HG02970 (cell line): Measurements from ENCODE around the gene SLC25A3.
A peak's percentile ranks its signal among the peaks of the same experiment; 100 is the strongest.
"Not testable (repeated sequence)": the region's sequence is repeated elsewhere in the genome, so short reads cannot be mapped to it uniquely, and the experiment has no call there.

ENCODE experiments used
- ATAC-seq: cut with Tn5 transposase; IDR thresholded peaks from one replicate; pipeline ENCODE4 v1.9.1; 2021; ENCODE audit warnings: mild to moderate bottlenecking, moderate library complexity, moderate number of reproducible peaks; ENCODE audit not compliant: unreplicated experiment, low FRiP score

SLC25A3 gene

DNA sequence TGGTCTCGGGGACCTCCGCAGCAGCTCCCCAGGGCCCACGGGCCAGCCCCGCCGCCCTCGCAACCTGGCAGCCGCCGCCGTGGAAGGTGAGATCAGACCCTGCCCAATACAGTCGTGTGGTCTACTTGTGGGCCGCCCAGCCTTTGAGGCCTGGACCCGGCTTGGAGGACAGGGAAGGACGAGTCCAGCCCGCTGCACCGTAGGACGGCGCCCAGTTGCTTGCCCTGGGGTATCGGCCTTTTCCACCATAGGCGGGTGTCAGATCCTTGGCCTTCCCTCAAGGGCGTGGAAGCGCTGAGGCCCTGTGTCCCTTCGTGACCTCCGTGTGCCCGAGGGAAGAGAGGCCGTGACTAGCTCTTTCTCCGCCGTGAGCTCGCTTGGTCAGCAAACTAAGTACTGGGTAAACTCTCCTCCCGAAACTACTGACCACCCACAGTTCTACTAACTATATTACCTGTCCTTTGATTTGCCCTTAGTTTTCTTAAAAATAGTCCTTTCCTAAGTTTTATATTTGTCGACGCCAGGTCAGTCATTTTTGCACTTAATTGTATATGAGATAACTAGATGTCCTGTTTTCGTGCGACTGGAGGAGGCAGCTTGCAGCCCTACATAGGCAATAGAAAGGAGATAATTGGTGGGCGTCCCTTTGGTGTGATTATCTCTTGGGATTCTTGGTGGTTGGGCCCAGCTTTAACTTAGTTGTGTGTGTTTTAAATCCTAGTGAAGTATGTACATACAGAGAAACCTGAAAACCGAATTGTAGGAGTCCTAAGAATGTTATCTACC is 757 bp downstream of the SLC25A3 start:
- no peak for ATAC-seq

DNA sequence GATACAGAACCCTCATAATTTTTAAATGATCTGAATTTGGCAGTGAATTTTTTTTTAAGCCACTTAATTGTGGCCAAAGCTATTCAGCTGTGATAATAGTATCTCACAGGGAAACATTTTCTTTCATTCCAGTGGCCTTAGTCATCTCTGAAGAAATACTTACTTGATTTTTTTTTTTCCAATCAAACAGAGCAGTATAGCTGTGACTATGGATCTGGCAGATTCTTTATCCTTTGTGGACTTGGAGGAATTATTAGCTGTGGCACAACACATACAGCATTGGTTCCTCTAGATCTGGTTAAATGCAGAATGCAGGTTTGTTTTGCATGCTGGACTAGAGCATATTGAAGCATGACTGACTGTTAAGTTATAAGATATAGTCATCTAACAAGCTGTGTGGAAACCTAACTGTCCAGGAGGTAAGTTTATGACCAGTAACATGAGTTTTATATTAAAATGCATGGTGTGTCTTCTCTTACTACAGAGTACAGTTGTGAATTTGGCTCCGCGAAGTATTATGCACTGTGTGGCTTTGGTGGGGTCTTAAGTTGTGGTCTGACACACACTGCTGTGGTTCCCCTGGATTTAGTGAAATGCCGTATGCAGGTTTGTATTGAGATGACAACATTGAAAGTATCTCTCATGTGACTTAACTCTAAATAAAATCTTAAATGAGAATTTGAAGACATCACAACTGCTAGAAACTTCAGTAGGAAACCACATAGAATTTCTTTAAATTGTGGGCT is 1.9 kb downstream of the SLC25A3 start:
- no peak for ATAC-seq

DNA sequence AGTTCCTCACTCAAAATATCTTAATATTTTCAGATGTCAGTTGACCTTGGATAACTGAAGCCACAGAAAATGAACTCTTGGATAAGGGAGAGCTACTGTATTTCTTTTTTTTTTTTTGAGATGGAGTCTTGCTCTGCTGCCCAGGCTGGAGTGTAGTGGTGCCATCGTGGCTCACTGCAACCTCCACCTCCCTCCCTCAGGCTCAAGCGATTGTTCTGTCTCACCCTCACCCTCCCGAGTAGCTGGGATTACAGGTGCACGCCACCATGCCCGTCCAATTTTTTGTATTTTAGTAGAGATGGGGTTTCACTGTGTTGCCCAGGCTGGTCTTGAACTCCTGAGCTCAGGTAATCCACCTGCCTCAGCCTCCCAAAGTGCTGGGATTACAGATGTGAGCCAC is 3.8 kb downstream of the SLC25A3 start:
- not testable (repeated sequence) for ATAC-seq

- no peak for ATAC-seq
These were observed 8.4 kb downstream of the SLC25A3 start for GRCh38 chr12:98601924-98602323.

- no peak for ATAC-seq
These were observed 13.0 kb downstream of the SLC25A3 start for GRCh38 chr12:98606359-98606988.

- ATAC-seq: no peak
These were observed 17.1 kb downstream of the SLC25A3 start for GRCh38 chr12:98610596-98610995.

DNA sequence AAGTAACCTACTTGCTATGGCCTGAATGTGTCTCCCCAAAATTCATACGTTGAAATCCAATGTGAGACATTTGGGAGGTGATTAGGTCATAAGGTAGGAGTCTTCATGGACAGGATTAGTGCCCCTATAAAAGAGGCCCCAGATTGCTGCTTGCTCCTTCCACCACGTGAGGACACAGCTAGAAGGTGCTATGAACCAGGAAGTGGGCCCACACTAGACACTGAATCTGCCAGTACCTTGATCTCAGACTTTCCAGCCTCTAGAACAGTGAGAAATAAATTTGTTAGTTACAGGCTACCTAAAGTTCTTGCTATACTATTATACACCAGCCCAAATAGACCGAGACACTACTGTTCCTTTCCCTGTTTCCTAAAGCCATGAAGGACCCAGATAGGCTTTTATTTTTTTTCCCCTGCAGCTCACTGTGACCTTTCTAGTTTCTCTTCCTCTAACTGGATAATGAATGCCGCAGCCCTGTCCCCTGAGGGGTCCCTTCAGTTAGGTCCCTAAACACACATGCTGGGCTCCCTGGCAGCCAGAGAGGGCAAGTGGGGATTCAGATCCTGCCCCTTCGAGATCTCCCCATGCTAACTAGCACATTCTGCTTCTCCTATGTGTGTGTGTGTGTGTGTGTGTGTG is 19.3 kb downstream of the SLC25A3 start:
- ATAC-seq: peak; percentile 57

DNA sequence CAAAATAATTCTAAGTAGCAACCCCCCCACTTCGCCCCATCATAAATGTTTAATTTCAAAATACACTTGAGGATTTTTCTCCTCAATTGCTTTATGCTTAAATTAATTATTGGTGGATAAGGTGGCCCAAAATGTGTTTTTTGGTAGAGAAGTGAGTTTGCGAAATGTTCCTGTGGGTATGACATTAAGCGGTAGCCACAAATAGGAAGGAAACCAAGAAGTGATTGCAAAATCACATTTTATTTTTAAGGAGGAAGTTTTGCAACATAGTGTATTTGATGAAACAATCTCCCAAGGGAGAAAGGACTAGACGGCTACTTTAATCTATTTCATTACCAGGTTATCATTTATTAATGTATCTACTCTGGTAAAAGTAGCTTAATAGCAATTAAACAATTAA is 25.5 kb downstream of the SLC25A3 start:
- no peak for ATAC-seq

- ATAC-seq: no peak
These were observed 42.3 kb downstream of the SLC25A3 start for GRCh38 chr12:98635657-98636323.

DNA sequence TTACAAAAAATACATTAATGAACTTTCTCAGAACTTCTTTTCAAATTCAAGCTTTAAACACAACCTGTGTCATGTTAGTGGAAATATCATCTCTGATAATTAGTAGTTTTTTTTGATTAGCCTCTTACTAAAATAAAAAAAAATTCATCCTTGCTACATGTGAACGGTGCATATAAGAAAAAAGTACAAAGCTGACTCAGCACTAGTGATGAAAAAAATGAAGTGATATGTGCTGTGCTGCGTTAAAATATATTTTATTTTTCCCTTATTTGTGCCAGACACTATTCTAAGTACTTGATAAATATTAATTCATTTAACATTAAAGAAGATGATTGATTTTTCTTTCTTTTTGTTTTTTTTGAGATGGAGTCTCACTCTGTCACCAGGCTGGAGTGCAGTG is 43.6 kb downstream of the SLC25A3 start:
- no peak for ATAC-seq

GRCh38 chr12:98638009-98638408 is 44.5 kb downstream of the SLC25A3 start:
- no peak for ATAC-seq

DNA sequence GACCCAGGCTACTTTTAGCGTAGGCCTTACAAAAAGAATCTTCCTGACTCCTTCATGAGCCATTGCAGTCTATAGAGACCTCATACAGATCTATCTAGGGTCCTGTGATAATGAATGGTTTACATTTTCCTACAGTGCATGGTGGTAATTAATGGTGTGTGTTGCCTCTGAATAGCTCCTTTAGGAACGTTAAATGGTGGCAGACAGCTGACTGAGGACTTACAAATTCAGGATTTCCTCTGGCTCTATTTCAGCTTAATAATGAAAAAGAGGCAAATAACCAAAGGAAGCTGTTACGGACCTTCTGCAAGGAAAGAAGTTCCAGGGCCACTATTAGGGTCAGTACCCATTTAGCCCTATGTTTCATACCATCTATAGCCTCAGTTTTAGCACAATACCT is 46.0 kb downstream of the SLC25A3 start:
- no peak for ATAC-seq

DNA sequence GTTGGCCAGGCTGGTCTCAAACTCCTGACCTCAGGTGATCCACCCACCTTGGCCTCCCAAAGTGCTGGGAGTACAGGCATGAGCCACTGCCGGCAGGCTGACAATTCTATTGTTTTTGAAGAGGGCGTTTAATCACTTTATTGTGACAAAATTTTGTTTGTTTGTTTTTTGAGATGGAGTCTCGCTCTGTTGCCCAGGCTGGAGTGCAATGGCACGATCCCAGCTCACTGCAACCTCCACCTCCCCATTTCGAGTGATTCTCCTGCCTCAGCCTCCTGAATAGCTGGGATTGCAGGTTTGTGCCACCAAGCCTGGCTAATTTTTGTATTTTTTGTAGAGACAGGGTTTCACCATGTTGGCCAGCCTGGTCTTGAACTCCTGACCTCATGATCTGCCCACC is 49.3 kb downstream of the SLC25A3 start:
- ATAC-seq: not testable (repeated sequence)

GRCh38 chr12:98644433-98644711 is 50.9 kb downstream of the SLC25A3 start:
- peak; percentile 17 for ATAC-seq

GRCh38 chr12:98644712-98645571 is 51.5 kb downstream of the SLC25A3 start, which contains the start of the genes APAF1 and IKBIP:
Gene APAF1, plus strand, starts transcription at chr12:98645290. Its CDS starts 3,070 bp downstream, at chr12:98648360.
Gene IKBIP, minus strand, starts transcription at chr12:98644788. Its CDS starts 87 bp downstream, at chr12:98644701.
- ATAC-seq: peak; percentile 90

GRCh38 chr12:98645572-98646067 is 52.1 kb downstream of the SLC25A3 start:
- ATAC-seq: peak; percentile 0

- ATAC-seq: no peak
These were observed 53.0 kb downstream of the SLC25A3 start for GRCh38 chr12:98646294-98647090.

DNA sequence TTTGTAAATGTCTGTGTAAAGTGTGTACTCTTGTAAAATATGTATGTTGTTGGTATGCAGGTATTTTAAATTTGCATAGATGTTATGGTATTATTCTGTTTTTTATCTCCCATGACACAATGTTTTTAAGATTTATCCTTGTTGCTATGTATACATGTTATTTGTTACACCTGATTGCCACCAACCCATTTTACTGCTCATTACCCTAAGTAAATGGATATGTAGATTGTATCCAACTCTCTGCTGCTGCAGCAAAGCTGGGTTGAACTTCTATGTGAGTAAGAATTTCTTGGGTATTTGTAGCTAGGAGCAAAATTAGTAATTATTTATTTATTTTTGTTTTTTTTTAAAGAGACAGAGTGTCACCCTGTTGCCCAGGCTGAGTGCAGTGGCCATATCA is 57.8 kb downstream of the SLC25A3 start:
- no peak for ATAC-seq
